ENCODE measurements around the gene GLIPR2.
"Not testable (repeated sequence)": the region's sequence is repeated elsewhere in the genome, so short reads cannot be mapped to it uniquely, and the experiment has no call there.

GLIPR2 gene

DNA sequence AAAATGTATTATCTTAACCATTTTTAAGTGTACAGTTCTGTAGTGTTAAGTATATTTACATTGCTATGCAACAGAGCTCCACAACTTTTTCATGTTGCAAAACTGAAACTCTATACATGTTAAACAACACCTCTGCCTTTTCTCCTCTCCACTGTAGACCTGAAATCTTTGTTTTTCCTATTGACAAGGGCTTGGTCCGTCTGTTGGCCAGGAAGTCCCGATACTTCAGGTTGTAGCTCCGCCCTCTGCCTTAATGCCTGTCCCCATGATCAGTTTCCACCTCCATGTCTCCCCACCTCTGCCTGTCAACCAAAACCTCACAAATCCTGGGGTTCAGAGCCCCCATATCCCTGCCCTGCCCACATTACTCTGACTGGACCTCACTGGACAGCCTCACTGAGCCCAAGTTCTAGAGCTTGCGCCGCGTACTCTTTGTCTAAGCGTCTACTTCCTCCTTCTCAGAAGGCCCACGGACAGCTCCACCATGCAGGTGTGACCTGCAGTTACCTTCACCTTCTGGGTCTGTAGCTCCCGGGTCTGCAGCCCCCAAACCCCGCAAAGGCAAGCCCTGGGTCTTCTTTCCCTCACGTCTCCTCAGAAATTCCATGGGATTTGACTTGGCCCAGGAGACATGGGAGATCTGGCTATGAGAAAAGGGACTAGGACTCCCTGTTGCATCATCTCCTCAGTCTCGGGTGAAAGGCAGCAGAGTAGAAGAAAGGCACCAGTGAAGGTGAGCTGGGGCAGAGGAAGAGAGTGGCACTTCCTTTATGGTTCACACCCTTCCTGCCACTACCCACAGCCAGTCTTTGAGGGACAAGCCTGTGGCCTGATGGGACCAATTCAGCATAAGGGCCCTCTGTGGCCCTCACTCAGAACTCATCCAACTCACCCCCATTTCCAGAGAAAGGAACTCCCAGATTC is 8.0 kb downstream of the GLIPR2 start:
- DNase-seq (ENCODE audit: low read depth), result no peak

DNA sequence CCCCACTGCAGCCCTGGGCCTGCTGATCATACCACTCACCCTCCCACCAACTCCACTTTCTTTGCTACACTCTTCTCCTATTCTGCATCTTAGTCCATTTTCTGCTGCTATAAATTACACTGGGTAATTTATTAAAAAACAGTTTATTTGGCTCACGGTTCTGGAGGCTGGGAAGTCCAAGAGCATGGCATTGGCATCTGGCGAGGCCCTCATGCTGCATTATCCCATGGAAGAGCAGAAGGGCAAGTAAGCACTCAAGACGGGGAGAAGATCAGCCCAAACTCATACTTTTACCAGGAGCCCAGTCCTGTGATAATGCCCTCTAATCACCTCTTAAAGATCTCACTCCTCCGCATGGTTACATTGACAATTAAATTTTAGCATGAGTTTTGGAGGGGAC is 9.4 kb downstream of the GLIPR2 start:
- no peak for DNase-seq (ENCODE audit: low read depth)

DNA sequence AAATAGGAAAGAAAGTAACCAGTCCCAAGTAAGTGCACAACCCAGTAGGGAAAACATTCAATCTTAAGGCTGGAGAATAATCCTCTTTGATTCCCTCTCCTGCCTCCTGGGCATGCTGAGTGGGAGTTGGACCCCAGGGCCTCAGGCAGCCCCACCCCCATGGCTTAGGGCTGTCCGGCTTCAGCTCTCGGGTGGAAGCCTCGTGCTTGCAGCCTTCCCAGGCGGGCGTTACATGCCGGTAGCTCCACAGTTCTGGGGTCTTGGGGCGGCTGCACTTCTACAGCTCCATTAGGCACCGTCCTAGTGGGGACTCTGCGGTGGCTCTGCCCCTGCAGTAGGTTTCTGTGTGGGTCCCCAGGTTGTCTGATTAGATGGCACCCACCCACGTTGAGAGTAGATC is 10.1 kb downstream of the GLIPR2 start:
- no peak for DNase-seq (ENCODE audit: low read depth)

DNA sequence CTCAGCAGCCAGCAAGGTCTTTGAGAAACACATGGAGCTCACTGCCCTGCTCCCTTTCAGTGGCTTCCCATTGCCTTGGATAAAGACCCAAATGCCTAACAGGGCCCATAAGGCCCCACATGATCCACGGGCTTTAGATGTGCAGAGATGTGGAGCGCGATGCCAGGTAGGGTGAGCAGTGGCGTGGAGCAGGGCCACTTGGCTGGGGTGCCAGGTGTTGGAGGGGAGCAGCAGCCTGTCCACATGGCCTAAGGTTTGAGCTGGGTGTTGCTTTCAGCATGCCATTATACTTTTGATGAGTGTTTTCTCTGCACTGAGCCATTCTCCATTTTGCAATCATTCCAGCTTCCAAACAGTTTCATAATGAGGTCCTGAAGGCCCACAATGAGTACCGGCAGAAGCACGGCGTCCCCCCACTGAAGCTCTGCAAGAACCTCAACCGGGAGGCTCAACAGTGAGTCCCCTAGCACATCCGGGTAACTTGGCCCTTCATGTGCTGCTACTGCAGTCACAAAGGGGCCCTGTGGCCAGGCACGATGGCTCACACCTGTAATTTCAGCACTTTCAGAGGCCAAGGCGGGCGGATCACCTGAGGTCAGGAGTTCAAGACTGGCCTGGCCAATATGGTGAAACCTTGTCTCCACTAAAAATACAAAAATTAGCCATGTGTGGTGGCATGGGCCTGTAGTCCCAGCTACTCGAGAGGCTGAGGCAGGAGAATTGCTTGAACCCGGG is 11.1 kb downstream of the GLIPR2 start:
- DNase-seq (ENCODE audit: low read depth), result no peak

DNA sequence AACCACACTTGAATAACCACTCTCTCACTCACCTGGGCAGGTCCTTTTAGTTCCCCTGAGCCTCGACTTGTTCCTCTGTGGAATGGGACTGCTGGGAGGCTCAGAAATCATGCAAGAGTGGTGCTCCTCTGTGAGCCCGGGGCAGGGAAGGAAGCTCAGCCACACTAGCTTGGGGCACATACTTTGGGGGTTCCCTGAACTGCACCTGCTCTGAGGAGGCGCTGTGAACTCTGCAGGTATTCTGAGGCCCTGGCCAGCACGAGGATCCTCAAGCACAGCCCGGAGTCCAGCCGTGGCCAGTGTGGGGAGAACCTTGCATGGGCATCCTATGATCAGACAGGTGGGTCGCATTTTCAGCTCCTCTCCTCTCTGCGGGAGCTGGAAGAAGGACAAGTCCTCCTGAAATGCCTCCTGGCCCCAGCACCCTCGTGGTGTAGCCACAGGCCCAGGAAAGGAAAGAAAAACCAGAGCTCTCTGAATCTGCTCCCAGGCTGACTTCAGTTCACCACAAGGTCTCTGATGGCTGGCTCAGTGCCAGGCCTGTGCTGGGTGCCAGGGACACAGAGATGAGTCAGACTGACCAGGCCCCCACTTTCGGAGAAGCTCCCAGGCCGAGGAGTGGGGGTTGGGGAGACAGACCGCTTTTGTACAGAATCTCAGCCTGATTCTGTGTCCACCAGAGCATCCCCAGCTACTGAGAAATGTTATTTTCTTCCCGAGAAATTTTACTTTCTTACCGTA is 11.9 kb downstream of the GLIPR2 start:
- DNase-seq (ENCODE audit: low read depth), result peak; percentile 98

DNA sequence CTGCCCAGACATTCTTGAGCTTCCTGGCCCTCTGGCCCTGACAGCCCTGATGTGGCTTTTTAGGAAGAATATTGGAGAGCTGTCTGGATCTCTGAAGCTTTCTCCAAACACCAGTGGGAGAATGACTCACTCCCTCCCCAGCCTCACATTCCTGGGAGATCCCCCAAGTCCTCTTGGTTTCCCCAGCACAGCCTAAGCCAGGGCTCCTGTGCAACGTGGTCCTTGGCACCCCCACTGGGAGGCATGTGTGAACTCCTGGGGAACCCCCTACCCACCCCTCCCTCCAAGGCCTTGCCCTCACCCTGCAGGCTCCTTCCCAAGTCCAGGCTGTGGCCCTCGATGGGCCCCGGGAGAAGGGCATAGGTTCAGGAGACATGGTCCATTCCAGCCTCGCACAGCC is 12.7 kb downstream of the GLIPR2 start:
- peak; percentile 80 for DNase-seq (ENCODE audit: low read depth)

DNA sequence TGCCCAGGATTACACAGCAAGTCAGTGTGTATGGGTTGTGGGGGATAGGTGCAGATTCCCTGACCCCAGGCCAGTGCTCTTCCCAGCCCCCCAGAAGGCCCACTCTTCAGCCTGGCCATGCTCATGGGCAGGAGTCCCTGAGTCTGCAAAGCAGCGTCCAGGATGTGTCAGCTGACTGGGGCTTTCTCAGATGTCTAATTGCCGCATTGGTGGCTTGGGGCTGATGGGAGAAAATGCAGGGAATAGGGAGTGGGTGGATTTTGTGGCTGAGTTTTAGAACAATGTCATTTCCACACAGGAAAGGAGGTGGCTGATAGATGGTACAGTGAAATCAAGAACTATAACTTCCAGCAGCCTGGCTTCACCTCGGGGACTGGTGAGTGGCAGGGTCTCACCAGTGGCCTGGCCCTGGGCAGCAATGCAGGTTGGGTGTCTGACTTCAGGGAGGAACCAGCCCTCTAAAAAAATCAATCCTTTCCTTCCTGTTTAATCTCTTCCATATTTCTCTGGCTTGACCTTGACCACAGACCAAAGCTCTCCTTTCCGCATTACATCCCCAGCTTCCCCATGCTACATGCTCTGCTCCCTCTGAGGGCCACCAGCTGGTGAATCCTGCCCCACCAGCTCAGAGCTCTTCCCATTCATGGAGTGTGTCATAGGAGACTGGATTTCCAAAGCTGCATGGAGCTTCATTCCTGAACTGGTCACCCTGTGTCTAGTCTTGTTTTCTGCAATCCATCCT is 14.2 kb downstream of the GLIPR2 start:
- DNase-seq (ENCODE audit: low read depth), result peak; percentile 59

DNA sequence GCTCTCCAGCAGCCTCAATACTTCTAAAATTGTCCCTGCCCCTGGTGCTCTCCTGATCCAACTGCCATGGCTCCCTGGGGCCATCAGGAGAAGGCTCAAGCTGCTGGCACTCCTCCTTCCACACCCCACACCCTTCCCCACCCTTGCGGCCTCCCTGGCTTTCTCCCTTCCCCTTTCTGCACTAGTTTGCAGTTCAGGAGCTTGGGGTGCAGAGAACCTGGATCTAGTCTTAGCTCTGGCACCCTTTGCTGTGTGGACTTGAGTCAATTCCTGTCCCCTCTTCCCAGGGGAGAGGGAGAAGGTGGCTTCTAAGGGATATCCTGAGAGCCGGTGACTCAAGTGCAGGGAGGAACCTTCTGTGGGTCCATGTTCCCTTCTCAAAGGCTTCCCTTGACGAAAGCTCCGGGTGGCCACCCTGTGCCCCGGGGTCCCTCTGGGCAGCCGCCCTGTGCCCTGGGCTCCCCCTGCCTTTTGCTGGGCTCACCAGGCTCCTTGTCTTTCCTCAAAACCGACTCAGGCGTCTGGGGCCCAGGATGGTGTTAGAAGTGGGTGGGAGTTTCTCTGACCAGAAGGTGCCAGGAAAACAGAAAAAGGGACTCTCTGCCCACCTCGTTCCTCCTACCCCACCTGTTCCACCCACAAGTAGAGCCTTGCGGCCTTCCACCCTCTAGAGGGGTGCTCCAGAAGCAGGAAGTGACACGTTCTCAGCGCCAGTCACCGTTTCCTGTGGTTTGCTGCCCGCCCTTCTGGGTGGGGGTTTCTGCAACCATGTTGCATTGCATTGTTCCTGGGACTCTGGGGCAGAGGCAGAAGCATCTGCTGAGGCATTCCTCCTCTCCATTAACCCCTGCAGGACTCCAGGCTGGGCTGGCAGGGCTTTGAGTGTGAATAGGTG is 15.0 kb downstream of the GLIPR2 start:
- DNase-seq (ENCODE audit: low read depth), result peak; percentile 94

DNA sequence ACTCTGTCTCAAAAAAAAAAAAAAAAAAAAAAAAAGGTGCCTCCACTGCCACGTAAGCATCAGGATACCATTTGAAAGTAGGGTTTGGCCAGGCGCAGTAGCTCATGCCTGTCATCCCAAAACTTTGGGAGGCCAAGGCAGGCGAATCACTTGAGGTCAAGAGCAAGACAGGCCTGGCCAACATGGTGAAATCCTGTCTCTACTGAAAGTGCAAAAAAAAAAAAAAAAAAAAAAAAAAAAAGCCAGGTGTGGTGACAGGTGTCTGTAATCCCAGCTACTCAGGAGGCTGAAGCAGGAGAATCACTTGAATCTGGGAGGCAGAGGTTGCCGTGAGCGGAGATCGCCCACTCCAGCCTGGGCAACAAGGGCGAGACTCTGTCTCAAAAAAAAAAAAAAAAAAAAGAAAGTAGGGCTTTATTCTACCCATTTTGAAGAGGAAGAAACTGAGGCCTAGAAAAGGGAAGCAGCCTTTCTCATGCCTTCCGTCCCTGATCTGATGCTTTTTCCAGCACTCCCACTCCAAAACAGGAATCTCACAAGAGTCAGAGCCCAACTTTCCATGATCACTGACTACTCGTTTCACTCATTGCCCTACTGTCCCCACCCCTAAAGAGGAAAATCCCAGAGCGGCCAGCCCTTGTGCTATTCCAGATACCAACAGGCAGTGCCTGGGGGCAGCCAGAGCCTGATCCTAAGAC is 16.4 kb downstream of the GLIPR2 start:
- no peak for DNase-seq (ENCODE audit: low read depth)

DNA sequence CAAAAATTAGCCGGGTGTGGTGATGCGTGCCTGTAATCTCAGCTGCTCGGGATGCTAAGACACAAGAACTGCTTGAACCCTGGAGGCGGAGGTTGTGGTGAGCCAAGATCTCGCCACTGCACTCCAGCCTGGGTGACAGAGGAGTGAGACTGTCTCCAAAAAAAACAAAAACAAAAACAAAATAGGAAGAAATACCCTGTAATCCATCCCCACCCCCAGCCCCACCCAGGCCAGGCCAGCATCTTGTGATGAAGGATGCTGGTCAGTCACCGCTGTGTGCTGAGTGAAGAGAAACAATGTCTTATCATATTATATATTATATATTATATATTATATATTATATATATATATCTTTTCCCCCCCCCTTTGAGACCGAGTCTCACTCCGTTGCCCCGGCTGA is 17.2 kb downstream of the GLIPR2 start:
- DNase-seq (ENCODE audit: low read depth), result no peak

DNA sequence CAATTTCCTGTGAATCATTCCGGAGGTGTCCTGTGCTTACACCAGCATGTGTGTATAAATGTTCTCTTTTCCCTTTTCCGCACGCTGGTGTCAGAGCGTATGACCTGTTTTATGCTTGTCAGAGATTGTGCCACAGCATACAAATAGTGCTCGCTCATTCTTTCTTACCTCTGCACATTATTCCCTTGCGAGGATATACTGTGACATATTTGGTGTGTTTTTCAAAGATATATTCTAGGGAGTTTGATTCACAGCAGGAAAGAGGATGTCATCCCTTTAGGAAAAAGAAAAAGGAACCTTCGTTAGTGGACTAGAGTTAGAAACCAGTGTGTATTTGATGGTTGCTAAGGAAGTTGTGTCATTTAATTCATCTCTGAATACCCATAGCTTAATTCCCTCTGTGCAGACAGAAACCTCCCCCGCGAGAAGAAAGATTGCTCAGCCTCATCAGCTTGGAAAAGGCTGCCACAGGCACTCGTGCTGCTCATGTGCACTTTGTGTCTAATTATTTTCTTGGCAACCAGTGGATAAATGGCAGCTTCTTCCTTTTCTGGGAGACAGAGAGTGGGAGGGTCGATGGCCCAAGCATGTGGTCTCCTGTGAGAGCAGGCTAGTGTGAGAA is 17.9 kb downstream of the GLIPR2 start:
- peak; percentile 80 for DNase-seq (ENCODE audit: low read depth)

DNA sequence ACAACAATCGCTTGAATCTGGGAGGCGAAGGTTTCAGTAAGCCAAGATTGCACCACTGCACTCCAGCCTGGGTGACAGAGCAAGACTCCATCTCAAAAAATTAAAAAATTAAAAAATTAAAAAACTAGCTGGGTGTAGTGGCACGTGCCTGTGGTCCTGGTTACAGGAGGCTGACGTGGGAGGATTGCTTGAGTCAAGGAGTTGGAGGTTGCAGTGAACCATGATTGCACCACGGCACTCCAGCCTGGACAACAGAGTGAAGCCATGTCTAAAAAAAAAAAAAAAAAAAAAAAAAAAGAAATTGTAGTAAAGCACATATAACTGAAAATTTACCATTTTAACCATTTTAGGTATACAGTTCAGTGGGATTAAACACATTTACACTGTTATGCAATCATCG is 19.6 kb downstream of the GLIPR2 start:
- DNase-seq (ENCODE audit: low read depth), result no peak

DNA sequence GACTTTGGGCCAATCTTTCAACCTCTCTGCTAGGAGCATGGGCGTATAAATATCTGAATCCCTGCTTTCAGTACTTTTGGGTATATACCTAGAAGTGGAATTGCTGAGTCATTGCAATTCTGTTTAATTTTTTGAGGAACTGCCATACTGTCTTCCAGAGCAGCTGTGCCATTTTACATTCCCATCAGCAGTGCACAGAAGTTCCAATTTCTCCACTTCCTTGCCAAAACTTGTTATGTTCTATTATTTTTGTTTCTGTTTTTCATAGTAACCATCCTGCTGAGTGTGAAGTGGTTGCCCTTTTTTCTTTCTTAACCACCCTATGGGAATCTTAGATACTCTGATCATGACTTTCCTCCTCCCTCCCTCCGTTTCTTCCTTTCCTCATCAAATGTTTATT is 21.6 kb downstream of the GLIPR2 start:
- DNase-seq (ENCODE audit: low read depth), result no peak

DNA sequence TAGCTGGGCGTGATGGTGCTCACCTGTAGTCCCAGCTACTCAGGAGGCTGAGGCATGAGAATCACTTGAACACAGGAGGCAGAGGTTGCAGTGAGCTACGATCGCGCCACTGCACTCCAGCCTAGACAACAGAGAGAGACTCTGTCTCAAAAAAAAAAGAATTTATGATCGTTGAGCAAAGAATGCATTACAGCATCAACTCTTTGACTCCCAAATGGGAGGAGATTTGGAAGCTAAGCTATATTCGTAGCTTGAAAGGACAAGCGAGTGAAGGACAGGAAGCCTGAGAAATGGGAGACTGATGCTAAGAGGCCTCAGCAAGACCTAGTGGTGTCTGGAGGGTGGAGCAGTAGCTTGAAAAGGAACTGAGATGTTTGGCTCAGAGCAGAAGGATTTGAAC is 22.4 kb downstream of the GLIPR2 start:
- DNase-seq (ENCODE audit: low read depth), result no peak

DNA sequence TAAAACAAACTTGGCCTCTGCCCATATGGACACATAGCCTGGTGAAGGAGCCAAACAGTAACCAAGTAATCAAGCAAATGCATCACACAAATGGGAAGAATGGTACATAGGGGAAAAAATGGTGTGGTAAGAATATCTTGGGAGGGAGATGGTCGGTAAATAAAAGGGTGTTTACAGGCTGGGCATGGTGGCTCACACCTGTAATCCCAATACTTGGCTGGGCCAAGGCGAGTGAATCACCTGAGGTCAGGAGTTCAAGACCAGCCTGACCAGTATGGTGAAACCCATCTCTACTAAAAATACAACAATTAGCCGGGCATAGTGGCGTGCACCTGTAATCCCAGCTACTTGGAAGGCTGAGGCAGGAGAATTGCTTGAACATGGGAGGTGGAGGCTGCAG is 23.0 kb downstream of the GLIPR2 start:
- not testable (repeated sequence) for DNase-seq (ENCODE audit: low read depth)

DNA sequence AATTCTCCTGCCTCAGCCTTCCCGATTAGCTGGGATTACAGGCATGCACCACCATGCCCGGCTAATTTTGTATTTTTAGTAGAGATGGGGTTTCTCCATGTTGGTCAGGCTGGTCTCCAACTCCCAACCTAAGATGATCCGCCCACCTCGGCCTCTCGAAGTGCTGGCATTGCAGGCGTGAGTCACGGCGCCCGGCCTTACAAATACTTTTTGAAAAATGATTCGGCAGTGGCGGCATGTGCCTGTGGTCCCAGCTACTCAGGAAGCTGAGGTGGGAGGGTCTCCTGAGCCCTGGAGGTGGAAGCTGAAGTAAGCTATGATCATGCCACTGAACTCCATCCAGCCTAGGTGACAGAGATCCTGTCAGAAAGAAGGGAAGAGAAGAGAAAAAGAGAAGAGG is 23.6 kb downstream of the GLIPR2 start:
- not testable (repeated sequence) for DNase-seq (ENCODE audit: low read depth)

DNA sequence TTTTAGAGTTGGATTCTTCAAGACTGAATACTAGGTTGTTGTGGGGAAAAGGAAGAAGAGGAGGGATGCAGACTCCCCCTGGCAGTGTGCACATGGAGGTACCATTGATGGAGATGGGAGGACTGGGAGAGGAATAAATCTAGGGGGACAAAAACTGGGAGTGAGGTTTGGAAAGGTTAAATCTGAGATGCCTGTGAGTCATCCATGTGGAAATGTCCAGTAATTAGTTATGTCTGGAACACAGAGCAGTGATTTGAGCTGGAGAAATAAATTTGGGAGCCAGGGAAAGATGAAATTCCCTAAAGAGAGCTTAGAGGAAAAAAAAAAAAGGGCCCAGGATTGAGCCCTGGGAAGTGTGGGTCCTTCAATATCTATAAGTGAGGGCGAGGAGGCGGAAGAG is 24.7 kb downstream of the GLIPR2 start:
- peak; percentile 29 for DNase-seq (ENCODE audit: low read depth)

DNA sequence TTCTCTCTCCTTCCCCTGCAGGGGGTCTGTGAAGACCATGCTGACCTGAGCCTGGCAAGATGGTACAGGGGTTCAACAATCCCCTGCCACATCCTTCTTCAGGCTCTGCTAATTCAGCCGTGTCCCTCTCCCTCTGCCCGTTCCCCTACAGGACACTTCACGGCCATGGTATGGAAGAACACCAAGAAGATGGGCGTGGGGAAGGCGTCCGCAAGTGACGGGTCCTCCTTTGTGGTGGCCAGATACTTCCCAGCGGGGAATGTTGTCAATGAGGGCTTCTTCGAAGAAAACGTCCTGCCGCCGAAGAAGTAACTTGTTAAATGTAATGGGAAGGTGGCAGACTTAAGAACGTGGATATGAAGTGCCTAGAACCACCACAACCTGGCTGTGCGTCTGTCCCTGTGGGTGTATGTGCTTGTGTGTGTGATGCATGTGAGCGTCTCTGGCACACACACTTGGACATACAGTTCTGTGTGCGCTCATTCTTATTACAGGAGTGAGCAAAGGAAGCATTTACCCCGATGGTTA is 25.7 kb downstream of the GLIPR2 start:
- DNase-seq (ENCODE audit: low read depth), result no peak

DNA sequence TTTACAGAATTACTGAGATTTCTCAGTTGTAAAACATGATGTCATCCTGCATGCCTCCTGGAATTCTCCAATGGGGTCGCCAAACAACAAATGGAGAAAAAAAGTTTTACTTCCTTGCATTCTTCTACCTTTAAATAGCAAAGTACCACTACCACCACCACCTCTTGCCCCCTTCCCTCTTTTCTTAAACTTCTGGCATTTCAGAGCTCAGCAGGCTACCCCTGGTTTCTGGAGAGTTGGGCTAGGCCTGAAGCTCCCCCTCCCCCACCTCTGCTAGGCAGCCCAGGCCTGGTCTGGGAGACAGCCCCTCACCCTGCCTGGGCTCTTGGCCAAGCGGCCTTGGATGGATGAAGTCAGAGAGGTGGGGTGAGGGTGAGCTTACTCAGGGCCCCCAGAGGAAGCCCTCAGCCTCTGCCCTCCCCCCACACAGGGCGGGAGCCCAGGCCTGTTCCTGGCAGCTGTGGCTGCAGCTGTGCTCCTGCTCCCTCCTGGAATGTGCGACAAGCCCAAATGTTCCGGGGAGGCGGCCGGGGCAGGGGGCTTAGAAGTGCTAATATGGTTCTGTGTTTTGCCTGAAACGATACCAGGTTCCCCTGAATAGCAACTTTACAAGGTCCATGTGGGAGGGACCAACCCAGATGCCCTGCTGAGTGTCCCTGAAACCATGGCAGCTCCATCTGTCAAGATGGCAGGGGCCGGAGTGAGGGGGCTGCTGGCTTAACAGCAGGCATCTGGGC is 26.7 kb downstream of the GLIPR2 start:
- peak; percentile 23 for DNase-seq (ENCODE audit: low read depth)

All from ELR (cell line).